Measurements from ENCODE around the gene RAD51B.

RAD51B gene

GRCh38 chr14:68568907-68569897, 749.6 kb downstream of the RAD51B start:
- no peak overlapping the region for H3K27ac ChIP-seq
- in situ Hi-C loops (cut with HindIII; ENCODE audit: low pct_ligation_motif_present, low sequenced_read_pairs): no loop called here
- no peak overlapping the region for H3K4me3 ChIP-seq (ENCODE audit: low read depth, low read length)
- no peak for DNase-seq
- no peaks in the 10 kb centered on the region for H3K36me3 ChIP-seq (replicated peaks)
- no peak for TF ChIP-seq CTCF (IDR thresholded peaks at IDR 0.05; ENCODE audit: low read depth, low read length, missing control alignments)
- no peaks in the 10 kb centered on the region for H3K27me3 ChIP-seq (replicated peaks)

- no peak for DNase-seq
- Histone ChIP-seq H3K4me3 (ENCODE audit: low read depth, low read length) (no peak overlapping the region), H3K27me3 (replicated peaks) (no peaks in the 10 kb centered on the region), H3K36me3 (replicated peaks) (no peaks in the 10 kb centered on the region), H3K27ac (no peak overlapping the region)
- in situ Hi-C loops (cut with HindIII; ENCODE audit: low pct_ligation_motif_present, low sequenced_read_pairs): no loop called here
- no peak for TF ChIP-seq CTCF (IDR thresholded peaks at IDR 0.05; ENCODE audit: low read depth, low read length, missing control alignments)
Observed at GRCh38 chr14:68569970-68570409, 750.4 kb downstream of the RAD51B start.

- no peak for DNase-seq
- H3K27ac ChIP-seq: no peak overlapping the region
- no peak overlapping the region for H3K4me3 ChIP-seq (ENCODE audit: low read depth, low read length)
- in situ Hi-C loops (cut with HindIII; ENCODE audit: low pct_ligation_motif_present, low sequenced_read_pairs): no loop called here
- H3K36me3 ChIP-seq (replicated peaks): no peaks in the 10 kb centered on the region
- no peak for TF ChIP-seq CTCF (IDR thresholded peaks at IDR 0.05; ENCODE audit: low read depth, low read length, missing control alignments)
- H3K27me3 ChIP-seq (replicated peaks): no peaks in the 10 kb centered on the region
Observed at GRCh38 chr14:68571114-68571591, 751.6 kb downstream of the RAD51B start.

GRCh38 chr14:68571928-68572525, 752.4 kb downstream of the RAD51B start:
- TF ChIP-seq CTCF (IDR thresholded peaks at IDR 0.05; ENCODE audit: low read depth, low read length, missing control alignments): no peak
- Histone ChIP-seq H3K4me3 (ENCODE audit: low read depth, low read length) (no peak overlapping the region), H3K36me3 (replicated peaks) (no peaks in the 10 kb centered on the region), H3K27me3 (replicated peaks) (no peaks in the 10 kb centered on the region), H3K27ac (no peak overlapping the region)
- no peak for DNase-seq
- in situ Hi-C loops (cut with HindIII; ENCODE audit: low pct_ligation_motif_present, low sequenced_read_pairs): no loop called here

GRCh38 chr14:68573126-68573525, 753.5 kb downstream of the RAD51B start:
- H3K27me3 ChIP-seq (replicated peaks): no peaks in the 10 kb centered on the region
- TF ChIP-seq CTCF (IDR thresholded peaks at IDR 0.05; ENCODE audit: low read depth, low read length, missing control alignments): no peak
- no peak overlapping the region for H3K4me3 ChIP-seq (ENCODE audit: low read depth, low read length)
- H3K27ac ChIP-seq: no peak overlapping the region
- no peaks in the 10 kb centered on the region for H3K36me3 ChIP-seq (replicated peaks)
- in situ Hi-C loops (cut with HindIII; ENCODE audit: low pct_ligation_motif_present, low sequenced_read_pairs): no loop called here
- no peak for DNase-seq
